Fibroblast of lung (primary cell): ENCODE results near the gene DSCAML1.

ENCODE experiments used
- CTCF ChIP-seq, 2 donors: IDR thresholded peaks in 1 of 2; conservative IDR thresholded peaks in 1 of 2; 1 replicate in 1 of 2; 2 replicates in 1 of 2; pipeline ENCODE4 v1.5.1; 2011 to 2012; ENCODE audit warnings: low read length in 2 of 2, control low read depth in 1 of 2, inconsistent platforms in 1 of 2, low read depth in 1 of 2, mild to moderate bottlenecking in 1 of 2
- EZH2 ChIP-seq: IDR thresholded peaks from 2 replicates; pipeline ENCODE4 v1.5.1; 2012; ENCODE audit warnings: low read length, control low read depth, mild to moderate bottlenecking; ENCODE audit errors: missing control alignments

DNA sequence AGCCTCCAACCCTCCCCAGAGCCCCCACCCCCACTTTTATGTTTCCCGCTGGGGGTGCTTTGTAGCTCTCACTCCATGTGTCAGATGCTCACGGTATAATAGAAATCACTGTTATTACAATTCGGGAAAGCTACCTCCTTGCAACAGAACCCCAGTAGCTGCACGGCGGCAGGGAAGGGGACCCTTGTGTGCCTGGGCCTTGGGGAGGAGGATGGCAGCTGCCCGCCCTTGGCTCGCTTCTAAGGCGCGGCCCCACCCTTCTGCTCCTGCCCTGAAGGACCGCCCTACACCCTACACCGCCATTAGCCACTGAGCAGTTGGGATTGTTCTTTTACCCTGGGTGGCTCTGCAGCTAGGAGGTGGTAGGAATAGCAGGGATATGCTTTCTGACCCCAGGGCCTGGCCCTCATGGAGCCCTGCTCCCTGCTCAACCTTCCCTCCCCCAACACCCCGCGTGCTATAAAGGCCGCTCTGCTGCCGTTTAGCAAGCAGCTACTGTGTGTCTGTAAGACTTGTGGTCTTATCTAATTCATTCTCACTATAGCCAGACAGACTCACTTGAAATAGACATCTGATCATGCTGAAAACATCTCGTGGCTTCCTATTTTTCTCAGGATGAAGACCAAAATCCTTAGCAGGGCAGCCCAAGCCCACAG, 249.7 kb downstream of the DSCAML1 start:
- TF ChIP-seq CTCF (conservative IDR thresholded peaks at IDR 0.05 in 1 of 2, IDR thresholded peaks at IDR 0.05 in 1 of 2; ENCODE audit: low read depth in 1 of 2, low read length in 2 of 2) (no peak), EZH2 (no peak)
